ENCODE results near the gene MALAT1. TPM values are rescaled to one million over a fixed set of nuclear protein-coding genes. Genes with fewer than 3 reads are reported as not detected.

MALAT1 gene
- total and polyA plus RNA-seq, 10 of the 15 experiments (the other 5 are each of a cell fraction or from before 2014, with no cell fraction given): 448 to 8,160 (median 2,019) TPM

- TF ChIP-seq ZNF687 (IDR thresholded peaks at IDR 0.05) (peak; percentile 5; the same call in 1 of the 2 replicates), SPI1 (IDR thresholded peaks at IDR 0.05; ENCODE audit: borderline replicate concordance, insufficient read depth, low read depth, low read length) (no peak), NKRF (conservative IDR thresholded peaks at IDR 0.05) (0 out of 2 replicates have a peak, but pooled peaks have one; percentile 15), SP1 (IDR thresholded peaks at IDR 0.05; ENCODE audit: low read depth, low read length) (no peak), FOS (IDR thresholded peaks at IDR 0.05; ENCODE audit: borderline replicate concordance, extremely low read depth, insufficient read length) (no peak), CBX3 (IDR thresholded peaks at IDR 0.05; ENCODE audit: borderline replicate concordance, low read depth) (no peak), RAD51 (IDR thresholded peaks at IDR 0.05) (no peak), CREB1 (IDR thresholded peaks at IDR 0.05; ENCODE audit: low read depth) (0 out of 2 replicates have a peak, but pooled peaks have one; percentile 8), POLR2A (IDR thresholded peaks at IDR 0.05; ENCODE audit: low read depth, low read length) (peak; percentile 76), TBL1XR1 (IDR thresholded peaks at IDR 0.05; ENCODE audit: low read depth, low read length) (no peak; the same call in 1 of the 2 replicates), SUPT20H (IDR thresholded peaks at IDR 0.05; ENCODE audit: borderline replicate concordance, control insufficient read depth, low read depth, low read length) (no peak), PRDM15 (CRISPR knock-in tag; IDR thresholded peaks at IDR 0.05) (peak; percentile 77; the same call in 1 of the 2 replicates), ZNF384 (IDR thresholded peaks at IDR 0.05; ENCODE audit: borderline replicate concordance, low read depth, low read length) (0 out of 2 replicates have a peak, but pooled peaks have one; percentile 43), CTCF (IDR thresholded peaks at IDR 0.05 in 2 of 3, conservative IDR thresholded peaks at IDR 0.05 in 1 of 3; ENCODE audit: control insufficient read depth in 2 of 3, extremely low read depth in 1 of 3, insufficient read depth in 1 of 3, low read depth in 3 of 3, low read length in 3 of 3) (no peak), RELA (IDR thresholded peaks at IDR 0.05; ENCODE audit: borderline replicate concordance, partially characterized antibody) (no peak), SREBF2 (IDR thresholded peaks at IDR 0.05; ENCODE audit: low read length) (no peak), JUND (IDR thresholded peaks at IDR 0.05; ENCODE audit: low read depth, low read length) (no peak)
Observed at GRCh38 chr11:65503949-65504673, 5.3 kb downstream of the MALAT1 start (continued).

All from GM12878 (cell line).